ENCODE measurements around the gene ABHD8.

Gene ABHD8

GRCh38 chr19:17321655-17322489 is 18.6 kb upstream of the ABHD8 start:
- H3K4me1 Mint-ChIP-seq (ENCODE audit: low read depth in 2 of 2), result peaks cover 0 to 3% of the 10 kb centered on the region in 2 donors
- no peak overlapping the region for H3K27ac Mint-ChIP-seq
- H3K9me3 Mint-ChIP-seq, result no peaks in the 10 kb centered on the region
- peaks cover 36% of the 10 kb centered on the region for H3K36me3 Mint-ChIP-seq (ENCODE audit: insufficient read depth)
- DNase-seq, result no peak
- no peak overlapping the region for H3K4me3 Mint-ChIP-seq
- no peak for ATAC-seq (replicated peaks)
- H3K27me3 Mint-ChIP-seq, result no peaks in the 10 kb centered on the region

GRCh38 chr19:17320435-17320834 is 17.2 kb upstream of the ABHD8 start:
- ATAC-seq (replicated peaks) (no peak), DNase-seq (no peak)
- H3K27me3 Mint-ChIP-seq, result no peaks in the 10 kb centered on the region
- H3K36me3 Mint-ChIP-seq (ENCODE audit: insufficient read depth), result peaks cover 47% of the 10 kb centered on the region
- H3K27ac Mint-ChIP-seq, result no peak overlapping the region
- H3K4me1 Mint-ChIP-seq (ENCODE audit: low read depth in 2 of 2), result peaks cover 0 to 6% of the 10 kb centered on the region in 2 donors
- H3K9me3 Mint-ChIP-seq, result no peaks in the 10 kb centered on the region
- no peak overlapping the region for H3K4me3 Mint-ChIP-seq

GRCh38 chr19:17319473-17320238 is 16.4 kb upstream of the ABHD8 start:
- peaks cover 47% of the 10 kb centered on the region for H3K36me3 Mint-ChIP-seq (ENCODE audit: insufficient read depth)
- H3K27me3 Mint-ChIP-seq, result no peaks in the 10 kb centered on the region
- H3K27ac Mint-ChIP-seq, result no peak overlapping the region
- no peak for DNase-seq
- H3K9me3 Mint-ChIP-seq, result no peaks in the 10 kb centered on the region
- no peak overlapping the region for H3K4me3 Mint-ChIP-seq
- ATAC-seq (replicated peaks), result no peak
- peaks cover 0 to 6% of the 10 kb centered on the region in 2 donors for H3K4me1 Mint-ChIP-seq (ENCODE audit: low read depth in 2 of 2)

GRCh38 chr19:17318966-17319365 is 15.7 kb upstream of the ABHD8 start:
- Mint-ChIP-seq H3K36me3 (ENCODE audit: insufficient read depth) (peaks cover 52% of the 10 kb centered on the region), H3K4me1 (ENCODE audit: low read depth in 2 of 2) (peaks cover 0 to 6% of the 10 kb centered on the region in 2 donors), H3K27me3 (no peaks in the 10 kb centered on the region), H3K9me3 (no peaks in the 10 kb centered on the region), H3K27ac (no peak overlapping the region), H3K4me3 (no peak overlapping the region)
- no peak for ATAC-seq (replicated peaks)
- DNase-seq, result no peak

- H3K27ac Mint-ChIP-seq, result no peak overlapping the region
- H3K4me1 Mint-ChIP-seq (ENCODE audit: low read depth in 2 of 2), result peaks cover 23 to 24% of the 10 kb centered on the region in 2 donors
- H3K27me3 Mint-ChIP-seq, result no peaks in the 10 kb centered on the region
- H3K4me3 Mint-ChIP-seq, result no peak overlapping the region
- DNase-seq (no peak), ATAC-seq (replicated peaks) (no peak)
- peaks cover 48% of the 10 kb centered on the region for H3K36me3 Mint-ChIP-seq (ENCODE audit: insufficient read depth)
- H3K9me3 Mint-ChIP-seq, result no peaks in the 10 kb centered on the region
Observed at GRCh38 chr19:17314007-17314593, 10.9 kb upstream of the ABHD8 start.

GRCh38 chr19:17312189-17313113 is 9.2 kb upstream of the ABHD8 start:
- no peak for DNase-seq
- no peak for ATAC-seq (replicated peaks)
- Mint-ChIP-seq H3K27ac (peak overlapping the region in 1 of 2 donors; percentile 53), H3K27me3 (no peaks in the 10 kb centered on the region), H3K4me1 (ENCODE audit: low read depth in 2 of 2) (peaks cover 31 to 32% of the 10 kb centered on the region in 2 donors), H3K9me3 (no peaks in the 10 kb centered on the region), H3K36me3 (ENCODE audit: insufficient read depth) (peaks cover 46% of the 10 kb centered on the region), H3K4me3 (no peak overlapping the region)

- no peak for DNase-seq
- peaks cover 41% of the 10 kb centered on the region for H3K36me3 Mint-ChIP-seq (ENCODE audit: insufficient read depth)
- H3K9me3 Mint-ChIP-seq, result no peaks in the 10 kb centered on the region
- H3K27me3 Mint-ChIP-seq, result no peaks in the 10 kb centered on the region
- peak overlapping the region; percentile 56 to 91 for H3K4me3 Mint-ChIP-seq
- peaks cover 31% of the 10 kb centered on the region in 2 donors for H3K4me1 Mint-ChIP-seq (ENCODE audit: low read depth in 2 of 2)
- H3K27ac Mint-ChIP-seq, result peak overlapping the region; percentile 35 to 53
- no peak for ATAC-seq (replicated peaks)
Observed at GRCh38 chr19:17311455-17312188, 8.4 kb upstream of the ABHD8 start.

- H3K27ac Mint-ChIP-seq, result peak overlapping the region; percentile 93 to 95
- ATAC-seq (replicated peaks) (no peak), DNase-seq (no peak)
- H3K4me1 Mint-ChIP-seq (ENCODE audit: low read depth in 2 of 2), result peaks cover 33 to 34% of the 10 kb centered on the region in 2 donors
- H3K27me3 Mint-ChIP-seq, result no peaks in the 10 kb centered on the region
- no peaks in the 10 kb centered on the region for H3K9me3 Mint-ChIP-seq
- H3K4me3 Mint-ChIP-seq, result peak overlapping the region; percentile 91 to 95
- H3K36me3 Mint-ChIP-seq (ENCODE audit: insufficient read depth), result peaks cover 40% of the 10 kb centered on the region
Observed at GRCh38 chr19:17309965-17310461, 6.8 kb upstream of the ABHD8 start.

GRCh38 chr19:17309198-17309964 is 6.2 kb upstream of the ABHD8 start, which contains the start of gene DDA1:
Gene DDA1, plus strand, starts transcription at chr19:17309563. Its CDS starts 92 bp downstream, at chr19:17309655.
- ATAC-seq (replicated peaks), result peak; percentile 80
- no peaks in the 10 kb centered on the region for H3K27me3 Mint-ChIP-seq
- peaks cover 37 to 40% of the 10 kb centered on the region in 2 donors for H3K4me1 Mint-ChIP-seq (ENCODE audit: low read depth in 2 of 2)

GRCh38 chr19:17307876-17308377 is 4.7 kb upstream of the ABHD8 start:
- ATAC-seq (replicated peaks) (no peak), DNase-seq (no peak)
- H3K27ac Mint-ChIP-seq, result peak overlapping the region in 1 of 2 donors; percentile 56
- no peaks in the 10 kb centered on the region for H3K27me3 Mint-ChIP-seq
- H3K4me1 Mint-ChIP-seq (ENCODE audit: low read depth in 2 of 2), result peaks cover 43 to 46% of the 10 kb centered on the region in 2 donors
- H3K4me3 Mint-ChIP-seq, result peak overlapping the region; percentile 65 to 86
- H3K9me3 Mint-ChIP-seq, result no peaks in the 10 kb centered on the region
- peaks cover 27% of the 10 kb centered on the region for H3K36me3 Mint-ChIP-seq (ENCODE audit: insufficient read depth)

More at GRCh38 chr19:17309198-17309964, 6.2 kb upstream of the ABHD8 start, which contains the start of gene DDA1:
- Mint-ChIP-seq H3K27ac (peak within 1 kb of the TSS; percentile 93 to 95), H3K36me3 (ENCODE audit: insufficient read depth) (peaks cover 39% of the 10 kb centered on the region), H3K9me3 (no peaks in the 10 kb centered on the region), H3K4me3 (peak within 1 kb of the TSS; percentile 91 to 95)
- DNase-seq, result peak; percentile 96 to 99 (median 97)

- Mint-ChIP-seq H3K27ac (peak overlapping the region in 1 of 2 donors; percentile 70), H3K27me3 (no peaks in the 10 kb centered on the region), H3K36me3 (ENCODE audit: insufficient read depth) (peaks cover 25% of the 10 kb centered on the region), H3K9me3 (no peaks in the 10 kb centered on the region), H3K4me1 (ENCODE audit: low read depth in 2 of 2) (peaks cover 40 to 44% of the 10 kb centered on the region in 2 donors), H3K4me3 (peak overlapping the region; percentile 84 to 86)
- ATAC-seq (replicated peaks) (no peak), DNase-seq (no peak)
Observed at GRCh38 chr19:17306285-17306714, 3.1 kb upstream of the ABHD8 start.
